Skin of body (tissue), 2 donors: ENCODE data around the gene YBEY. TPM values are rescaled to one million over a fixed set of nuclear protein-coding genes. Genes with fewer than 3 reads are reported as not detected.
"Not testable (repeated sequence)": the region's sequence is repeated elsewhere in the genome, so short reads cannot be mapped to it uniquely, and the experiment has no call there.

Experiments used
- DNase-seq: peaks from one replicate; lab custom pipeline; 2025; lab: John Stamatoyannopoulos, UW
- total RNA-seq: library from RNA; depleted of rRNA; stranded (reverse); fragments of >200 nt; gene quantifications from one replicate; pipeline ENCODE4 v1.2.3, GENCODE V29; 2014

YBEY gene
- 13.0 TPM for total RNA-seq

- peak; percentile 83 for DNase-seq
Observed at GRCh38 chr21:46285761-46286647, at the start of gene YBEY. Gene YBEY (plus strand): TSS chr21:46286342. CDS start chr21:46286914, 572 bp downstream.

- no peak for DNase-seq
Observed at GRCh38 chr21:46237474-46237873, 48.7 kb upstream of the YBEY start.

- DNase-seq = no peak
Observed at GRCh38 chr21:46239817-46240325, 46.3 kb upstream of the YBEY start.

- not testable (repeated sequence) for DNase-seq
Observed at GRCh38 chr21:46241577-46241976, 44.6 kb upstream of the YBEY start.

GRCh38 chr21:46243325-46243724 lies 42.8 kb upstream of the YBEY start:
- no peak for DNase-seq

- no peak for DNase-seq
Observed at GRCh38 chr21:46243960-46244361, 42.2 kb upstream of the YBEY start.

- no peak for DNase-seq
Observed at GRCh38 chr21:46244602-46245001, 41.5 kb upstream of the YBEY start.

GRCh38 chr21:46245213-46245915 lies 40.8 kb upstream of the YBEY start:
- DNase-seq = no peak

GRCh38 chr21:46246345-46246744 lies 39.8 kb upstream of the YBEY start:
- no peak for DNase-seq

- no peak for DNase-seq
Observed at GRCh38 chr21:46247699-46248421, 38.3 kb upstream of the YBEY start.

GRCh38 chr21:46248422-46248782 lies 37.7 kb upstream of the YBEY start:
- DNase-seq = no peak

GRCh38 chr21:46248827-46249226 lies 37.3 kb upstream of the YBEY start:
- no peak for DNase-seq

GRCh38 chr21:46250146-46250725 lies 35.9 kb upstream of the YBEY start:
- no peak for DNase-seq

- DNase-seq = no peak
Observed at GRCh38 chr21:46252840-46253239, 33.3 kb upstream of the YBEY start.

- no peak for DNase-seq
Observed at GRCh38 chr21:46253610-46254124, 32.5 kb upstream of the YBEY start.

- DNase-seq = no peak
Observed at GRCh38 chr21:46254208-46254975, 31.8 kb upstream of the YBEY start.

GRCh38 chr21:46255166-46255565 lies 31.0 kb upstream of the YBEY start:
- DNase-seq = no peak

- DNase-seq = no peak
Observed at GRCh38 chr21:46255758-46256337, 30.3 kb upstream of the YBEY start.

GRCh38 chr21:46256501-46256994 lies 29.6 kb upstream of the YBEY start:
- DNase-seq = no peak
